Stomach (tissue), 4 donors: ENCODE measurements around the gene PCDHA3.

Experiments used
- CTCF ChIP-seq, 7 experiments: fragments of 450-650 bp in 4 of 7; fragments of 200-600 bp in 3 of 7; sonication (generic) in 3 of 7; IDR thresholded peaks; one replicate each; pipeline ENCODE4 v1.5.1; 2016 to 2019; ENCODE audit warnings: antibody characterized with exemption in 7 of 7, control low read depth in 2 of 7, mild to moderate bottlenecking in 1 of 7
- POLR2AphosphoS5 ChIP-seq, 3 donors: sonication (generic); formaldehyde crosslinking; IDR thresholded peaks; one replicate each; pipeline ENCODE4 v1.6.1; 2016; ENCODE audit warnings: antibody characterized with exemption in 3 of 3

GRCh38 chr5:140791089-140791488 lies 9.8 kb upstream of the PCDHA3 start:
- TF ChIP-seq CTCF (IDR thresholded peaks at IDR 0.05) (no peak), POLR2AphosphoS5 (IDR thresholded peaks at IDR 0.05) (no peak)
